SK-N-SH treated with all-trans-retinoic acid at 6 μM for 48 hours (cell line): Measurements from ENCODE around the gene ESRP2.

Source experiments
- OSR1 ChIP-seq: fragments of 250-450 bp; sonication (Bioruptor Pico); IDR thresholded peaks from 2 replicates; pipeline ENCODE4 v1.8.0; 2022; ENCODE audit warnings: moderate library complexity, mild to moderate bottlenecking, inconsistent platforms
- PATZ1 ChIP-seq: fragments of 250-450 bp; sonication (Bioruptor Pico); IDR thresholded peaks from 2 replicates; pipeline ENCODE4 v1.8.0; 2020; ENCODE audit warnings: mild to moderate bottlenecking, moderate library complexity, borderline replicate concordance
- TOX ChIP-seq: fragments of 250-450 bp; sonication (Bioruptor Pico); IDR thresholded peaks from 2 replicates; pipeline ENCODE4 v1.8.0; 2021; ENCODE audit warnings: mild to moderate bottlenecking, moderate library complexity, borderline replicate concordance
- ZC3H10 ChIP-seq: fragments of 250-450 bp; sonication (Bioruptor Pico); IDR thresholded peaks from 2 replicates; pipeline ENCODE4 v1.5.1; 2021; ENCODE audit warnings: mild to moderate bottlenecking, moderate library complexity
- ZFP30 ChIP-seq: fragments of 450-650 bp; formaldehyde crosslinking; IDR thresholded peaks from 2 replicates; pipeline ENCODE4 v1.5.0; 2022; ENCODE audit warnings: mild to moderate bottlenecking, moderate library complexity
- ZNF8 ChIP-seq: fragments of 450-650 bp; formaldehyde crosslinking; IDR thresholded peaks from 2 replicates; pipeline ENCODE4 v1.5.0; 2020; ENCODE audit warnings: mild to moderate bottlenecking, moderate library complexity

- TF ChIP-seq OSR1 (CRISPR knock-in tag) (no peak), ZFP30 (CRISPR knock-in tag) (no peak), PATZ1 (no peak), ZC3H10 (CRISPR knock-in tag) (no peak), TOX (no peak), ZNF8 (no peak)
Observed at GRCh38 chr16:68194251-68194650, 41.7 kb downstream of the ESRP2 start.
